Ishikawa (cell line): ENCODE measurements around the gene PFKM.

ENCODE experiments used
- CEBPB ChIP-seq: IDR thresholded peaks from 2 replicates; pipeline ENCODE4 v1.6.1; 2012
- EGR1 ChIP-seq: IDR thresholded peaks from 2 replicates; pipeline ENCODE4 v1.6.1; 2012
- FOXM1 ChIP-seq: IDR thresholded peaks from 2 replicates; pipeline ENCODE4 v1.6.1; 2012; ENCODE audit warnings: low read depth, borderline replicate concordance
- MAX ChIP-seq: IDR thresholded peaks from 2 replicates; pipeline ENCODE4 v1.6.1; 2012
- REST ChIP-seq: IDR thresholded peaks from 2 replicates; pipeline ENCODE4 v1.6.1; 2012; ENCODE audit warnings: low read depth, mild to moderate bottlenecking

- TF ChIP-seq REST (no peak), MAX (peak; percentile 79), CEBPB (no peak), FOXM1 (no peak), EGR1 (no peak)
Observed at GRCh38 chr12:48157018-48157888, 38.1 kb downstream of the PFKM start, which contains the start of gene ASB8.
